GM12891 (cell line): ENCODE results near the gene TMEM41A.

Experiments
- PAX5 ChIP-seq: IDR thresholded peaks from 2 replicates; pipeline ENCODE4 v1.6.1; 2011; ENCODE audit warnings: low read length, moderate library complexity, mild to moderate bottlenecking; ENCODE audit not compliant: insufficient read depth, severe bottlenecking
- POLR2A ChIP-seq: IDR thresholded peaks from 2 replicates; pipeline ENCODE4 v1.6.1; 2011; ENCODE audit warnings: low read depth, low read length, control low read depth
- POLR2AphosphoS5 ChIP-seq: IDR thresholded peaks from 2 replicates; pipeline ENCODE4 v1.6.1; 2011; ENCODE audit warnings: low read depth, low read length, control low read depth
- POU2F2 ChIP-seq: IDR thresholded peaks from 2 replicates; pipeline ENCODE4 v1.6.1; 2011; ENCODE audit warnings: low read depth, mild to moderate bottlenecking, control low read depth, low read length, moderate library complexity
- SPI1 ChIP-seq: IDR thresholded peaks from 2 replicates; pipeline ENCODE4 v1.6.1; 2011; ENCODE audit warnings: low read depth, low read length, control low read depth
- TAF1 ChIP-seq: IDR thresholded peaks from 2 replicates; pipeline ENCODE4 v1.6.1; 2011; ENCODE audit warnings: low read depth, low read length, control low read depth

GRCh38 chr3:185460309-185460708 lies 38.5 kb downstream of the TMEM41A start:
- TF ChIP-seq POLR2A (no peak), POLR2AphosphoS5 (no peak), TAF1 (no peak), PAX5 (no peak), POU2F2 (no peak), SPI1 (no peak)
